WTC11 (cell line): ENCODE measurements around the gene LPCAT1. TPM values are rescaled to one million over a fixed set of nuclear protein-coding genes. Genes with fewer than 3 reads are reported as not detected.

Source experiments
- ATAC-seq: fragments of 200-7000 bp; cut with Tn5 transposase; 2 replicates; pipeline ENCODE4 v1.10.0; 2021; ENCODE audit warnings: mild to moderate bottlenecking, moderate library complexity
- CTCF ChIA-PET: fragments of 300-600 bp; sonication (Branson Sonifier 250); formaldehyde crosslinking; loops from one replicate; lab custom pipeline; 2021; ENCODE audit warnings: antibody characterized with exemption; lab: Charles Lee
- POLR2A ChIA-PET: fragments of 350-600 bp; sonication (Branson Sonifier 250); formaldehyde crosslinking; loops from one replicate; lab custom pipeline; 2021; ENCODE audit warnings: antibody characterized with exemption; lab: Charles Lee
- DNase-seq: peaks from one replicate; pipeline ENCODE4 v3.0.0; 2021; ENCODE audit warnings: low spot score
- H3K27ac Mint-ChIP-seq: 2 replicates; pipeline ENCODE4 v1.8.0; 2021; ENCODE audit warnings: mixed read lengths
- H3K27me3 Mint-ChIP-seq: 2 replicates; pipeline ENCODE4 v1.8.0; 2021; ENCODE audit warnings: low read depth, mild to moderate bottlenecking, moderate library complexity, mixed read lengths
- H3K36me3 Mint-ChIP-seq: 2 replicates; pipeline ENCODE4 v1.8.0; 2021; ENCODE audit warnings: mixed read lengths
- H3K4me1 Mint-ChIP-seq: 2 replicates; pipeline ENCODE4 v1.8.0; 2022; ENCODE audit warnings: mixed read lengths
- H3K4me3 Mint-ChIP-seq: 2 replicates; pipeline ENCODE4 v1.8.0; 2021; ENCODE audit warnings: mild to moderate bottlenecking, moderate library complexity, mixed read lengths
- H3K9me3 Mint-ChIP-seq: 2 replicates; pipeline ENCODE4 v1.8.0; 2021; ENCODE audit warnings: mixed read lengths
- ATF3 ChIP-seq: sonication (generic); formaldehyde crosslinking; conservative IDR thresholded peaks from 2 replicates; pipeline ENCODE4 v1.8.1; 2022; ENCODE audit warnings: mild to moderate bottlenecking, missing genetic modification reagents
- CBFB ChIP-seq: sonication (generic); formaldehyde crosslinking; IDR thresholded peaks from 2 replicates; pipeline ENCODE4 v1.8.1; 2022; ENCODE audit warnings: mild to moderate bottlenecking, low read depth, missing genetic modification reagents
- CTCF ChIP-seq: fragments of 200-600 bp; IDR thresholded peaks from 2 replicates; pipeline ENCODE4 v1.8.0; 2022; ENCODE audit warnings: antibody characterized with exemption
- E2F5 ChIP-seq: sonication (generic); formaldehyde crosslinking; IDR thresholded peaks from 2 replicates; pipeline ENCODE4 v1.8.1; 2022; ENCODE audit warnings: mild to moderate bottlenecking, moderate library complexity, missing genetic modification reagents
- GTF2I ChIP-seq: fragments of 250-450 bp; sonication (Bioruptor Pico); conservative IDR thresholded peaks from 2 replicates; pipeline ENCODE4 v1.4.0; 2021; ENCODE audit warnings: mild to moderate bottlenecking
- IRF2 ChIP-seq: sonication (generic); formaldehyde crosslinking; IDR thresholded peaks from 2 replicates; pipeline ENCODE4 v1.8.0; 2022; ENCODE audit warnings: low read depth, missing genetic modification reagents, borderline replicate concordance
- JUN ChIP-seq: sonication (generic); formaldehyde crosslinking; IDR thresholded peaks from 2 replicates; pipeline ENCODE4 v1.8.0; 2023; ENCODE audit warnings: mild to moderate bottlenecking, missing genetic modification reagents
- KAT7 ChIP-seq: sonication (generic); formaldehyde crosslinking; IDR thresholded peaks from 2 replicates; pipeline ENCODE4 v1.8.1; 2023; ENCODE audit warnings: missing genetic modification reagents, mild to moderate bottlenecking, borderline replicate concordance
- RELA ChIP-seq: sonication (generic); formaldehyde crosslinking; IDR thresholded peaks from 2 replicates; pipeline ENCODE4 v1.8.1; 2022; ENCODE audit warnings: missing genetic modification reagents, mild to moderate bottlenecking, borderline replicate concordance
- RORB ChIP-seq: fragments of 250-450 bp; sonication (Bioruptor Pico); IDR thresholded peaks from 2 replicates; pipeline ENCODE4 v1.9.0; 2021; ENCODE audit warnings: mild to moderate bottlenecking
- SMAD3 ChIP-seq: sonication (generic); formaldehyde crosslinking; IDR thresholded peaks from 2 replicates; pipeline ENCODE4 v1.8.0; 2022; ENCODE audit warnings: missing genetic modification reagents, mild to moderate bottlenecking, borderline replicate concordance
- ZNF317 ChIP-seq: sonication (generic); formaldehyde crosslinking; IDR thresholded peaks from 2 replicates; pipeline ENCODE4 v1.8.1; 2023; ENCODE audit warnings: low read depth, mild to moderate bottlenecking, moderate library complexity, missing genetic modification reagents, borderline replicate concordance
- ZNF423 ChIP-seq: fragments of 250-450 bp; sonication (Bioruptor Pico); IDR thresholded peaks from 2 replicates; pipeline ENCODE4 v2.1.2; 2022; ENCODE audit warnings: mild to moderate bottlenecking, moderate library complexity
- total RNA-seq: library from RNA; stranded (reverse); gene quantifications from 3 replicates; pipeline ENCODE4 v1.2.3, GENCODE V29; 2021

LPCAT1 gene
- total RNA-seq, 1 experiment from 2014 or later = 206 TPM

GRCh38 chr5:1480217-1480616 lies 43.5 kb downstream of the LPCAT1 start (continued):
- TF ChIP-seq IRF2 (CRISPR knock-in tag) (no peak), GTF2I (CRISPR knock-in tag) (no peak), CTCF (no peak), KAT7 (CRISPR knock-in tag) (no peak)

DNA sequence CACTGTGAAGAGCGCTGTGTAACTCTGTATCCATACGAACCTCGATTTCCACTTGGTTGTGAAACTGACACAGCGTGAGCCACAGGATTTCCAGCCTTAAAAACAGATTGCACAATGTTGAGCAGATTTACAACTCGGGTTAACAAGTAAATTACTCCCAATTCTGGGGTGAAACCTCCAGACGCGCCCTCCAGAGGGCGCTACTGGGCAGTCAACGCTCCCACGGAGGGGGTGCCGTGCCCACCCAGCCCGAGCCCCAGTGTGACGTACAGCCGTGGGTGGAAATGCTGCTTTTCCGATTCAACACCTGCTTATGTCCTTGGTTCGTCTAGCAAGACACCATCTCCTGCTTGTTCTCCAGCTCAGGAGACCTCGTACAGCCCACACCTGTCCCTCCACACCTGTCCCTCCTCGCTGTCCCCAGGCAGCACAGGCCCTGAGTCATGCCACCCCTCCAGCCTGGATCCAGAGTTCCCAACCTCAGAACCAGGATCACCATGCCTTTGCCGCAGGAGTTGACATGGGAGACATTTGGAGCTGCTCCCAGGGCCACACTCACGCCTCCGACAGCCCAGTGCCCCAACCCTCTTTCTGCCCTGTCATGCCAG lies 44.1 kb downstream of the LPCAT1 start:
- H3K27me3 Mint-ChIP-seq = no peaks in the 10 kb centered on the region
- no peak overlapping the region for H3K4me3 Mint-ChIP-seq
- H3K27ac Mint-ChIP-seq = peak overlapping the region; percentile 93; the same call in 1 of the 2 replicates
- TF ChIP-seq KAT7 (CRISPR knock-in tag) (no peak), CTCF (peak; percentile 72), ZNF423 (no peak)
- no peaks in the 10 kb centered on the region for H3K9me3 Mint-ChIP-seq
- ChIA-PET POLR2A (interaction anchor here (0.6 kb wide), 1 partner anchor 13 kb away, joined by 3 read pairs; no protein-coding TSS in a partner anchor), CTCF (interaction anchor here (0.7 to 2.2 kb wide), 18 partner anchors 10 to 230 kb away, joined by 3 to 24 read pairs (median 4); no protein-coding TSS in a partner anchor)
- peak; percentile 61 for ATAC-seq
- peak; percentile 65 for DNase-seq
- H3K36me3 Mint-ChIP-seq = peaks cover 51% of the 10 kb centered on the region
- peaks cover 5% of the 10 kb centered on the region for H3K4me1 Mint-ChIP-seq

GRCh38 chr5:1479066-1479465 lies 44.7 kb downstream of the LPCAT1 start:
- ChIA-PET CTCF (interaction anchor here (0.6 to 2.2 kb wide), 4 partner anchors 11 to 166 kb away, joined by 3 to 24 read pairs (median 6); no protein-coding TSS in a partner anchor), POLR2A (no interaction called here)
- Mint-ChIP-seq H3K9me3 (no peaks in the 10 kb centered on the region), H3K27ac (no peak overlapping the region; the same call in 1 of the 2 replicates), H3K4me1 (peaks cover 5% of the 10 kb centered on the region), H3K4me3 (no peak overlapping the region)
- ATAC-seq = no peak
- TF ChIP-seq JUN (CRISPR knock-in tag) = no peak
- TF ChIP-seq SMAD3 (CRISPR knock-in tag) = no peak
- TF ChIP-seq RELA (CRISPR knock-in tag) = no peak
- TF ChIP-seq E2F5 (CRISPR knock-in tag) = no peak
- no peak for TF ChIP-seq ATF3 (CRISPR knock-in tag)
- no peak for TF ChIP-seq CBFB
- TF ChIP-seq ZNF317 (CRISPR knock-in tag) = no peak
- TF ChIP-seq RORB (CRISPR knock-in tag) = no peak
- TF ChIP-seq, all 79 proteins: peak for 0
- Mint-ChIP-seq H3K27me3 (no peaks in the 10 kb centered on the region), H3K36me3 (peaks cover 56% of the 10 kb centered on the region)
- no peak for DNase-seq
